Erythroblast (primary cell): ENCODE data around the gene SRBD1.

Source experiments
- GATA1 ChIP-seq: IDR thresholded peaks from 2 replicates; pipeline ENCODE4 v1.6.1; 2011; ENCODE audit warnings: low read depth, mild to moderate bottlenecking, control low read depth, low read length, moderate library complexity
- POLR2A ChIP-seq: IDR thresholded peaks from 2 replicates; pipeline ENCODE4 v1.6.1; 2011; ENCODE audit warnings: mild to moderate bottlenecking, low read length

DNA sequence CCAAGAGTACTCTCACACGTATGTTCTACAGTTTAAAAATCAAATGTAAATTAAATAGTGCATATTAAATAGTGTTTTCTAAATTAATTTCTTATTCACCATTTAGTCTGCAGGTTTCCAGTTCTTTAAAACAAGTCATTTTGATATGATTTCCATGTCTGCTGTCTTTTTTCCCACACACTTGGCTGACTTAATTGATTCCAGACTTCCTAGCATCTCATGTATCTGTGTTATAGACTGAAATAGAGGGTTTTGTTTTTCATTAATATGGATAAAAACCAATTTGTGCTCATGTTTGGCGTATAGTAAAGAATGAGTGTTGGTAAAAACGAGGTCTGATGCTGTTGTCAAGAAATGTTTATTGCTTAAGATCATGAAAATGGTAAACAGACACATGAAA lies 104.3 kb downstream of the SRBD1 start:
- no peak for TF ChIP-seq POLR2A
- TF ChIP-seq GATA1, result no peak
